Measurements from ENCODE around the gene GRIK1.
"Not testable (repeated sequence)": the region's sequence is repeated elsewhere in the genome, so short reads cannot be mapped to it uniquely, and the experiment has no call there.

Gene GRIK1

GRCh38 chr21:29610779-29611360 lies 328.9 kb downstream of the GRIK1 start:
- no peak for TF ChIP-seq ZFX (IDR thresholded peaks at IDR 0.05)
- TF ChIP-seq, protein P1, sequence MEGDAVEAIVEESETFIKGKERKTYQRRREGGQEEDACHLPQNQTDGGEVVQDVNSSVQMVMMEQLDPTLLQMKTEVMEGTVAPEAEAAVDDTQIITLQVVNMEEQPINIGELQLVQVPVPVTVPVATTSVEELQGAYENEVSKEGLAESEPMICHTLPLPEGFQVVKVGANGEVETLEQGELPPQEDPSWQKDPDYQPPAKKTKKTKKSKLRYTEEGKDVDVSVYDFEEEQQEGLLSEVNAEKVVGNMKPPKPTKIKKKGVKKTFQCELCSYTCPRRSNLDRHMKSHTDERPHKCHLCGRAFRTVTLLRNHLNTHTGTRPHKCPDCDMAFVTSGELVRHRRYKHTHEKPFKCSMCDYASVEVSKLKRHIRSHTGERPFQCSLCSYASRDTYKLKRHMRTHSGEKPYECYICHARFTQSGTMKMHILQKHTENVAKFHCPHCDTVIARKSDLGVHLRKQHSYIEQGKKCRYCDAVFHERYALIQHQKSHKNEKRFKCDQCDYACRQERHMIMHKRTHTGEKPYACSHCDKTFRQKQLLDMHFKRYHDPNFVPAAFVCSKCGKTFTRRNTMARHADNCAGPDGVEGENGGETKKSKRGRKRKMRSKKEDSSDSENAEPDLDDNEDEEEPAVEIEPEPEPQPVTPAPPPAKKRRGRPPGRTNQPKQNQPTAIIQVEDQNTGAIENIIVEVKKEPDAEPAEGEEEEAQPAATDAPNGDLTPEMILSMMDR (conservative IDR thresholded peaks at IDR 0.05): no peak
- H3K27ac ChIP-seq: no peak overlapping the region

- TF ChIP-seq, protein P1 (conservative IDR thresholded peaks at IDR 0.05): no peak
- no peak for TF ChIP-seq ZFX (IDR thresholded peaks at IDR 0.05)
- no peak overlapping the region for H3K27ac ChIP-seq
These were observed 333.2 kb downstream of the GRIK1 start for GRCh38 chr21:29606613-29607012.

- not testable (repeated sequence) for H3K27ac ChIP-seq
These were observed 334.6 kb downstream of the GRIK1 start for GRCh38 chr21:29605219-29605618.

GRCh38 chr21:29604076-29604475 lies 335.7 kb downstream of the GRIK1 start:
- no peak for TF ChIP-seq ZFX (IDR thresholded peaks at IDR 0.05)
- TF ChIP-seq, protein P1 (conservative IDR thresholded peaks at IDR 0.05): no peak
- no peak overlapping the region for H3K27ac ChIP-seq

GRCh38 chr21:29601047-29601446 lies 338.7 kb downstream of the GRIK1 start:
- H3K27ac ChIP-seq: no peak overlapping the region
- TF ChIP-seq, protein P1 (conservative IDR thresholded peaks at IDR 0.05): no peak
- TF ChIP-seq ZFX (IDR thresholded peaks at IDR 0.05): no peak

GRCh38 chr21:29586696-29587095 lies 353.1 kb downstream of the GRIK1 start:
- TF ChIP-seq ZFX (IDR thresholded peaks at IDR 0.05): no peak
- TF ChIP-seq, protein P1 (conservative IDR thresholded peaks at IDR 0.05): no peak
- H3K27ac ChIP-seq: no peak overlapping the region

DNA sequence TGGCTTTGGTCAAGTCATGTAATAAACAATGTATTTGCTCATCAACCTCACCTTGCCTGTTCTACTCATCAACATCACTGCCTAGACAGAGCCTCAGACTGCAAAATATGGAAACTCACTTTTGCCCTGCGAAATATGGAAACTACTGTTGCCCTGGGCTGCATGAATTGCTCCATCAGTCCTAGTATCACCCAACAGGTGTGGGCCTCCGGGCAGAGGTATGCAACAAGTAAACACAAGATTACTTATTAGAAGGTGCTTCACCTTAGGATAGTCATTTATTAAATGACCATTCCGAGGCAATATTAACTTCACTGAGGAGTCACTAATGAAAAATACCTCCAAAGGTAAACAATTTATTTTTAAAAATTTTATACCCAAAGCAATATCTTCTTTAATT lies 354.3 kb downstream of the GRIK1 start:
- TF ChIP-seq, protein P1 (conservative IDR thresholded peaks at IDR 0.05): no peak
- no peak for TF ChIP-seq ZFX (IDR thresholded peaks at IDR 0.05)
- H3K27ac ChIP-seq: no peak overlapping the region

DNA sequence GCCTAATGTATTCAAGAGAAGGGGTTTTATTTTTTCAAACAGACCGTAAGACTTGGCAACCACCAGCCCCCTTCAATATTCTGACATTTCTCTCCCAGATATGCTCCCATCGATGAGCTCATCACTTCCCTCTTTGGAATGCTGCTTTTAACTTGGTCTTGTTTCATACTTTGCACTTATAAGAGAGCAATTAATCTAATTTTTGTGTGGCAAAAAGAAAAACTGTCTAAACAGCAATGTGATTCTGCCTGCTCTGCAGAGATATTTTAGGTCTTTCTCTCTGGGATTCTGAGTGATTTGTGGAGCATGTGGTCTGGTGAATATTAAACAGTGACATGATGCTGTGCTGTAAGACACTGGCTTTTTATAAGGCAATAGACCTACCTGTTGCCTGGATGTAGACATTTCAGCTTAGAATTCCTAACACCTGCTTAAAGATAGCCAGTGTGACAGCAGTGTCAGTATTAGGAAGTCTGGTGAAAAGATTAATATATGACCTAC lies 356.3 kb downstream of the GRIK1 start:
- no peak overlapping the region for H3K27ac ChIP-seq
- TF ChIP-seq ZFX (IDR thresholded peaks at IDR 0.05): no peak
- TF ChIP-seq, protein P1 (conservative IDR thresholded peaks at IDR 0.05): no peak

Measured in C4-2B (cell line).